Right lobe of liver (tissue), 6 donors: ENCODE measurements around the gene PRR22. TPM values are rescaled to one million over a fixed set of nuclear protein-coding genes. Genes with fewer than 3 reads are reported as not detected.
A peak's percentile ranks its signal among the peaks of the same experiment; 100 is the strongest.

Source experiments
- ATAC-seq, 4 donors: fragments of 200-7000 bp; cut with Tn5 transposase; one replicate each; pipeline ENCODE4 v1.9.1; 2020; ENCODE audit warnings: mild to moderate bottlenecking in 4 of 4, moderate library complexity in 4 of 4
- DNase-seq, 3 donors: peaks; one replicate each; pipeline ENCODE4 v3.0.0-alpha.2; 2020
- H3K27ac ChIP-seq, 3 donors: fragments of 200-600 bp; one replicate each; pipeline ENCODE4 v1.8.0; 2022
- H3K27me3 ChIP-seq, 2 donors: fragments of 200-600 bp; one replicate each; pipeline ENCODE4 v1.8.0; 2022
- H3K36me3 ChIP-seq, 4 donors: fragments of 200-600 bp; sonication (generic) in 1 of 4; one replicate each; pipeline versions ENCODE4 v1.5.1 to v1.8.0; 2017 to 2022; ENCODE audit warnings: control low read depth in 1 of 4
- H3K4me1 ChIP-seq, 4 donors: fragments of 200-600 bp; sonication (generic) in 1 of 4; one replicate each; pipeline versions ENCODE4 v1.5.1 to v1.8.0; 2017 to 2022; ENCODE audit warnings: control low read depth in 1 of 4
- H3K4me3 ChIP-seq, 3 donors: fragments of 200-600 bp; one replicate each; pipeline ENCODE4 v1.8.0; 2022
- H3K9me3 ChIP-seq, 4 donors: fragments of 200-600 bp; sonication (generic) in 1 of 4; one replicate each; pipeline versions ENCODE4 v1.5.1 to v1.8.0; 2017 to 2022; ENCODE audit warnings: control low read depth in 1 of 4
- CTCF ChIP-seq, 4 donors: fragments of 200-600 bp in 3 of 4; fragments of 450-650 bp in 1 of 4; IDR thresholded peaks; one replicate each; pipeline versions ENCODE4 v1.5.1 to v1.8.0; 2016 to 2022; ENCODE audit warnings: antibody characterized with exemption in 4 of 4, mild to moderate bottlenecking in 2 of 4
- POLR2A ChIP-seq: fragments of 450-650 bp; IDR thresholded peaks from one replicate; pipeline ENCODE4 v1.6.1; 2017; ENCODE audit warnings: antibody characterized with exemption, mild to moderate bottlenecking
- WGBS: methylation state at CpG from one replicate; pipeline ENCODE4 v1.1.6; 2018; ENCODE audit warnings: low coverage, low lambda C conversion rate; ENCODE audit not compliant: insufficient coverage; ENCODE audit errors: missing lambda C conversion rate; 5-methylcytosine and 5-hydroxymethylcytosine counted together
- intact Hi-C, 2 donors: fragments of 100-400 bp; cut with DNase I; formaldehyde crosslinking; loops; one replicate each; pipeline versions ENCODE4 v1.11.2 to v1.14.1; 2022
- total RNA-seq, 6 experiments: library from RNA; depleted of rRNA in 2 of 6; stranded (reverse); fragments of >200 nt in 2 of 6; fragmentation: NEBNext Ultra II Directional in 3 of 6; extraction: Animal tissue kit (Norgen Biotek cat#: 25700) in 3 of 6; gene quantifications; one replicate each; pipeline versions ENCODE4 v1.1.0 to v1.2.4, GENCODE V29; 2016 to 2023
- donor health status: DM: no; HTN: yes; CAD: no.
- donor health status: DM: no; HTN: no; CAD: no.
- donor health status: DM: no; HTN: no; CAD: no.
- donor health status: DM: no; HTN: yes; CAD: no.
- donor health status: DM: no; HTN: yes; CAD: no.

The PRR22 gene
- total RNA-seq, 6 experiments from 2014 or later: 1.7 to 3.3 (median 2.1) TPM

GRCh38 chr19:5806905-5807304, 22.4 kb upstream of the PRR22 start:
- Histone ChIP-seq H3K27me3 (no peaks in the 10 kb centered on the region), H3K4me3 (no peak overlapping the region), H3K36me3 (no peaks in the 10 kb centered on the region), H3K27ac (no peak overlapping the region), H3K4me1 (peaks cover 0 to 20% (median 5%) of the 10 kb centered on the region in 4 donors), H3K9me3 (no peaks in the 10 kb centered on the region)
- WGBS: 93% methylated on average over 5 of the region's 5 CpGs
- no peak for DNase-seq
- TF ChIP-seq POLR2A (no peak), CTCF (IDR thresholded peaks at IDR 0.05) (no peak)
- no peak for ATAC-seq
- intact Hi-C loops: loop anchor here (5.0 to 10.0 kb wide), 2 partner anchors 85 to 158 kb away; no protein-coding TSS in a partner anchor

- intact Hi-C loops: loop anchor here (5.0 to 10.0 kb wide), 2 partner anchors 86 to 159 kb away; no protein-coding TSS in a partner anchor
- DNase-seq (no peak), ATAC-seq (no peak)
- Histone ChIP-seq H3K27me3 (no peaks in the 10 kb centered on the region), H3K36me3 (no peaks in the 10 kb centered on the region), H3K27ac (no peak overlapping the region), H3K4me1 (peaks cover 0 to 28% (median 7%) of the 10 kb centered on the region in 4 donors), H3K9me3 (no peaks in the 10 kb centered on the region), H3K4me3 (peak overlapping the region in 2 of 3 donors; percentile 48 to 49)
- TF ChIP-seq CTCF (IDR thresholded peaks at IDR 0.05): no peak
- TF ChIP-seq POLR2A: no peak
- 22% methylated on average over 3 of the region's 6 CpGs for WGBS
These were observed 21.6 kb upstream of the PRR22 start for GRCh38 chr19:5806133-5806489.

- peak; percentile 80 to 83 (median 82) for DNase-seq
- WGBS: 2% methylated on average over 5 of the region's 46 CpGs
- Histone ChIP-seq H3K9me3 (no peaks in the 10 kb centered on the region), H3K4me3 (peak overlapping the region; percentile 35 to 49 (median 48)), H3K27ac (no peak overlapping the region), H3K36me3 (no peaks in the 10 kb centered on the region), H3K4me1 (peaks cover 0 to 33% (median 9%) of the 10 kb centered on the region in 4 donors), H3K27me3 (no peaks in the 10 kb centered on the region)
- intact Hi-C loops: loop anchor here (5.0 to 10.0 kb wide), 2 partner anchors 87 to 159 kb away; no protein-coding TSS in a partner anchor
- ATAC-seq: peak; percentile 46 to 61 (median 56)
- TF ChIP-seq POLR2A (no peak), CTCF (IDR thresholded peaks at IDR 0.05) (peak; percentile 82 to 90 (median 85))
These were observed 21.1 kb upstream of the PRR22 start for GRCh38 chr19:5805462-5806132.

- Histone ChIP-seq H3K27ac (no peak within 1 kb of the TSS), H3K4me1 (peaks cover 0 to 41% (median 17%) of the 10 kb centered on the region in 4 donors), H3K36me3 (no peaks in the 10 kb centered on the region), H3K4me3 (peak within 1 kb of the TSS; percentile 35 to 49 (median 48)), H3K9me3 (no peaks in the 10 kb centered on the region), H3K27me3 (no peaks in the 10 kb centered on the region)
- TF ChIP-seq CTCF (IDR thresholded peaks at IDR 0.05) (no peak), POLR2A (no peak)
- peak in 2 of 3 donors; percentile 66 to 73 for DNase-seq
- peak; percentile 30 to 46 (median 34) for ATAC-seq
- intact Hi-C loops: loop anchor here (5.0 to 10.0 kb wide), 2 partner anchors 88 to 160 kb away; no protein-coding TSS in a partner anchor
- 0% methylated on average over 1 of the region's 107 CpGs for WGBS
These were observed 20.2 kb upstream of the PRR22 start, which contains the start of gene NRTN for GRCh38 chr19:5804516-5805461. Gene NRTN, plus strand, starts transcription at chr19:5805067. Its CDS starts 19,099 bp downstream, at chr19:5824166.
